GM10266 (cell line): ENCODE results near the gene RNU1-2.
"Not testable (repeated sequence)": the region's sequence is repeated elsewhere in the genome, so short reads cannot be mapped to it uniquely, and the experiment has no call there.

ENCODE experiments used
- DNase-seq: peaks from one replicate; pipeline ENCODE4 v3.0.0; 2012; ENCODE audit errors: extremely low spot score
- CTCF ChIP-seq: IDR thresholded peaks from 2 replicates; pipeline ENCODE4 v1.5.1; 2012; ENCODE audit warnings: mild to moderate bottlenecking, low read depth; ENCODE audit not compliant: control insufficient read depth, insufficient read depth; ENCODE audit errors: missing control alignments

RNU1-2 gene

DNA sequence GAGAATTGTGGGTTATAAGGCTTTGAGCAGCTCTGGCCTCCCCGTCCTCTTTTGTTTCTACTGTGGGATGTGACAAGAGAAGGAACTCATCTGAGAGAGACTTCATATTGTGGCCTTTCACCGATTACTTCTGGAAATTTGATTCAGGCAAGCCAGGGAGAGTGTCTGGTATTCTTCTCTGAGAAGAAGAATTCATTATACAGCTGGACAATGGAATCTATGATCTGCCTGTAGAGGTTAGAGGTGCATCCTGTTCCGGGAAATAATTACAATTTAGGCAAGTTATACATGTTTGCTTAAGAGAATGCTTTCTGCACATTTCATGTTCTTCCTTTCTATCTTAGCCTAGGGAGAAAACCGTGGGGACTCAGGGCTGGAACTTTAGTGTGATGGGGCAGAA is 12.8 kb upstream of the RNU1-2 start:
- TF ChIP-seq CTCF: no peak
- DNase-seq: no peak

- not testable (repeated sequence) for DNase-seq
These were observed 11.3 kb upstream of the RNU1-2 start for GRCh38 chr1:16884487-16884886.

- no peak for DNase-seq
- TF ChIP-seq CTCF: no peak
These were observed 8.7 kb upstream of the RNU1-2 start for GRCh38 chr1:16886860-16887605.

- no peak for TF ChIP-seq CTCF
- no peak for DNase-seq
These were observed 6.6 kb upstream of the RNU1-2 start for GRCh38 chr1:16888860-16889816.

DNA sequence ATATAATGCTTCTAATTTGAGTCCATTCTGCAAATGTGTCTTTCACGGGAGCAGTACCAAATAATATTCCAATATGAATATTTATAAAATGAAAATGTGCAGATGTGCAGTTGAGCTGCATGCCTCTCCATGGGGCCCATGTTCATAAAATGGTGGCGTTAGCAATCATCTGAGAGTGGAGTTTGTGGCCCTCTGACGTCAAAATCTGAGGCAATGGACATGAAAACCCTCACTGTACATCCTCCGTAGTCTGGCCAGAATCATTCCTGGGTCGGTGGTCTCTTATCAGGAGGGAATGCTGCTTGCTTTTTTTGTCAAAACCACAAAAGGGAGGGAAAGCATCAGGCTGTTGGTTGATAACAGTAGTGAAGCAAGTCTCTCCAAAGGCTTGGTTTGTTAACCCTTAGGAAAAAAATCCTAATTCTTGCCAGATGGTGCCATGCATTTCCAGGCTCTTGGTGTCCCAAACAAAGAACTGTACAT is 5.2 kb upstream of the RNU1-2 start:
- not testable (repeated sequence) for DNase-seq

- DNase-seq: not testable (repeated sequence)
These were observed 4.7 kb upstream of the RNU1-2 start for GRCh38 chr1:16891057-16891456.

- not testable (repeated sequence) for DNase-seq
These were observed 2.7 kb upstream of the RNU1-2 start for GRCh38 chr1:16892978-16893525.

DNA sequence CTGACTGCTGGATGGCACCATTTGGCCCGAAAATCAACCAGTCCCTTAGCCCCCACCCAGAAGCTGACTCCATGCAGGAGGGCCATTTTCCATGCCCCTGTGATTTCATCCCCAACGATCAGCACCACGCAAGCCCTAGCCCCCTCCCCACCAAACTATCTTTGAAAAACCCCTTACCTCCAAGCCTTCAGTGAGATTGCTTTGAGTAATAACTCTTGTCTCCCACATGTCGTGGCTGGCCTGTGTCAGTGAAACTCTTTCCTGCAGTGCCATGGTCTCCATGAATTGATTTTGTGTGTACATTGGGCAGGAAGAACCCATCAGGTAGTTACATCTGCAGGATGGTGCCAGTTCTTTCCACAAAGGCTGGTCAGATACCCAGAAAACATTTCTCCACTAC is 2.0 kb upstream of the RNU1-2 start:
- not testable (repeated sequence) for DNase-seq

DNA sequence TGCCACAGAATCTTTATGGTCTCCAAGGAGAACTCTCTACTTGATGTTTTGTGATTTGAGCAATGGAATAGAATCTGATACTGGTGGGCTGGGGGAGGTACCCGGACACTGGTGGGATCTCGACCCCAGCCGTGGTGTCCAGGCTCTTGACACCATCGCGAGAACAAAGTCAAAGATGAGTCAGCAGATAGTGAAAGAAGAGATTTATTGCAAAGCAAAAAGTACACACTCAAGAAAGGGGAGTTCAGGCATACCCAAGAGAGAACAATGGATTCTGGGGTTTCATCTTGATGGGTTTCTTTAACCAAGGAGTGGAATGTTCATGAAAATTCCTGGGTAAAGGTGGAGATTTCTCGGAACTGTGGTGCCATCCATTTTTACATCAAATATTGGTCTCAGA is 1.4 kb upstream of the RNU1-2 start:
- DNase-seq: not testable (repeated sequence)

- not testable (repeated sequence) for DNase-seq
These were observed 565 bp upstream of the RNU1-2 start for GRCh38 chr1:16895233-16895597.

GRCh38 chr1:16896316-16897055 is 706 bp downstream of the RNU1-2 start:
- DNase-seq: not testable (repeated sequence)

DNA sequence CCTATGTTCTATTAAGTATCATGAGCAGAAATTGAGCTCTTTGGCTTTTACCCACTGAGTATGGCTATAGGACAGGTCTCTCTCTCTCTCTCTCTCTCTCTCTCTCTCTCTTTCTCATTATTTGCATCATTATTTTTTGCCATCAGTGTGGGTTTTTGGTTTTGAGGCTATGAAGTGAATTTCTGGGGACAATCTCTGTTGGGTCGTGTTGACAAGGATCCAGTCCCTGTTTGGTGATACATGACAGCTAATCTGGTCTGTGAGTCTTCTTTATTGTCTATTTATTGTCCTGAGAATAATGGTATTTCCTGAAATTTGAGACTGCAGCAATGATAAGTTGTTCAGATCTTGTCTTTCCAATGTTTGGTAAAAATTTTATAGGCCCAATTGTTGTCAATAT is 1.9 kb downstream of the RNU1-2 start:
- DNase-seq: not testable (repeated sequence)

DNA sequence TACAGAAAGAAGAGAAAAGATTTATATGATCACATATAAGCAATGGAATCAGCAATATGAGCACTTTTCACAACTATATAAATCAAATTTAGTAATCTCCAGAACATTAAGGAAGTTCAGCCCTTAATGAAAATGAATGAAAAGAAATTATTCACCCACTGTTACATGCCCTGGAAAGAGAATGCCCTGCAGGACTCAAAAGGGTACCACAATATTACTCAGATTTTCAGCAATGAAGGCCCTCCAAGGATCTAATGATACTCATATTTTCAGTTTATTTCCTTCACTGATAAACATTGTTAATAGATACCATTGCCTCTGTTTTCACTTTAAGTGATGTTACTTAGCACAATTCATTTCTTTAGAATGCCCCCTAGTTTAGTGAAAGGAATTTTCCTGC is 2.5 kb downstream of the RNU1-2 start:
- not testable (repeated sequence) for DNase-seq

GRCh38 chr1:16899020-16899419 is 3.2 kb downstream of the RNU1-2 start:
- not testable (repeated sequence) for DNase-seq
